CD14-positive monocyte (primary cell): ENCODE results near the gene ABCG4. TPM values are rescaled to one million over a fixed set of nuclear protein-coding genes. Genes with fewer than 3 reads are reported as not detected.

Source experiments
- DNase-seq, 3 donors: peaks; one replicate each; pipeline ENCODE4 v3.0.0-alpha.2; 2011 to 2022
- H2AFZ ChIP-seq: 2 replicates; pipeline ENCODE4 v1.6.0; 2012; ENCODE audit warnings: mild to moderate bottlenecking, low read depth, low read length, inconsistent platforms; ENCODE audit not compliant: insufficient read depth, poor library complexity, severe bottlenecking
- H3K27ac ChIP-seq, 2 donors: 1 replicate in 1 of 2; 2 replicates in 1 of 2; pipeline ENCODE4 v1.5.1; 2012 to 2013; ENCODE audit warnings: low read length in 2 of 2, control low read depth in 1 of 2, inconsistent platforms in 1 of 2, low read depth in 1 of 2, mild to moderate bottlenecking in 1 of 2
- H3K27me3 ChIP-seq, 2 donors: one replicate each; pipeline versions ENCODE4 v1.6.0 to v1.6.1; 2011 to 2013; ENCODE audit warnings: low read length in 2 of 2; ENCODE audit not compliant: control insufficient read depth in 2 of 2, insufficient read depth in 2 of 2
- H3K36me3 ChIP-seq, 2 donors: replicated peaks in 1 of 2; 1 replicate in 1 of 2; 2 replicates in 1 of 2; pipeline versions ENCODE4 v1.5.1 to v1.6.1; 2012 to 2013; ENCODE audit warnings: low read length in 2 of 2, control low read depth in 1 of 2, inconsistent platforms in 1 of 2, mild to moderate bottlenecking in 1 of 2; ENCODE audit not compliant: insufficient read depth in 2 of 2, control insufficient read depth in 1 of 2
- H3K4me1 ChIP-seq, 2 donors: 1 replicate in 1 of 2; 2 replicates in 1 of 2; pipeline versions ENCODE4 v1.5.1 to v1.6.1; 2012 to 2013; ENCODE audit warnings: low read length in 2 of 2, control low read depth in 1 of 2, inconsistent platforms in 1 of 2, mild to moderate bottlenecking in 1 of 2, moderate library complexity in 1 of 2; ENCODE audit not compliant: insufficient read depth in 2 of 2, control insufficient read depth in 1 of 2
- H3K4me2 ChIP-seq: replicated peaks from 2 replicates; pipeline ENCODE3; 2012; ENCODE audit warnings: low read length, moderate library complexity, mild to moderate bottlenecking; ENCODE audit not compliant: poor library complexity, severe bottlenecking; ENCODE audit errors: extremely low read depth
- H3K4me3 ChIP-seq, 3 experiments: fragments of 200-600 bp in 1 of 3; sonication (generic) in 1 of 3; replicated peaks in 1 of 3; 1 replicate in 2 of 3; 2 replicates in 1 of 3; pipeline ENCODE4 v1.5.1; 2011 to 2013; ENCODE audit warnings: low read length in 3 of 3, mild to moderate bottlenecking in 3 of 3, control low read depth in 2 of 3, low read depth in 2 of 3, inconsistent platforms in 1 of 3, moderate library complexity in 1 of 3
- H3K79me2 ChIP-seq: 2 replicates; pipeline ENCODE4 v1.6.0; 2012; ENCODE audit warnings: mild to moderate bottlenecking, control low read depth, inconsistent platforms, low read length, moderate library complexity; ENCODE audit not compliant: insufficient read depth
- H3K9ac ChIP-seq: 2 replicates; pipeline ENCODE4 v1.6.0; 2017; ENCODE audit warnings: low read length, mild to moderate bottlenecking; ENCODE audit not compliant: insufficient read depth, poor library complexity, severe bottlenecking
- H3K9me3 ChIP-seq, 2 donors: replicated peaks in 1 of 2; 1 replicate in 1 of 2; 2 replicates in 1 of 2; pipeline versions ENCODE4 v1.5.1 to v1.6.1; 2012 to 2013; ENCODE audit warnings: low read length in 2 of 2, control low read depth in 1 of 2; ENCODE audit not compliant: control insufficient read depth in 1 of 2, insufficient read depth in 1 of 2
- H4K20me1 ChIP-seq: 2 replicates; pipeline ENCODE4 v1.6.0; 2012; ENCODE audit warnings: mild to moderate bottlenecking, low read length, control low read depth, moderate library complexity; ENCODE audit not compliant: insufficient read depth
- H3K27ac Mint-ChIP-seq, 7 donors: one replicate each; pipeline ENCODE4 v1.8.0; 2020; ENCODE audit warnings: mild to moderate bottlenecking in 7 of 7, mixed read lengths in 7 of 7, moderate library complexity in 6 of 7, inconsistent platforms in 2 of 7
- H3K27me3 Mint-ChIP-seq, 3 donors: one replicate each; pipeline ENCODE4 v1.8.0; 2021 to 2022; ENCODE audit warnings: low read depth in 3 of 3, mild to moderate bottlenecking in 3 of 3, mixed read lengths in 3 of 3, moderate library complexity in 3 of 3, inconsistent platforms in 1 of 3
- H3K36me3 Mint-ChIP-seq, 2 donors: one replicate each; pipeline ENCODE4 v1.8.0; 2020; ENCODE audit warnings: mixed read lengths in 2 of 2, inconsistent platforms in 1 of 2, mild to moderate bottlenecking in 1 of 2
- H3K4me1 Mint-ChIP-seq: one replicate; pipeline ENCODE4 v1.8.0; 2020; ENCODE audit warnings: mild to moderate bottlenecking, mixed read lengths
- H3K4me3 Mint-ChIP-seq, 2 donors: one replicate each; pipeline ENCODE4 v1.8.0; 2020; ENCODE audit warnings: mild to moderate bottlenecking in 2 of 2, mixed read lengths in 2 of 2, moderate library complexity in 1 of 2
- H3K9me3 Mint-ChIP-seq, 7 donors: one replicate each; pipeline ENCODE4 v1.8.0; 2020 to 2022; ENCODE audit warnings: mixed read lengths in 7 of 7, mild to moderate bottlenecking in 6 of 7, moderate library complexity in 6 of 7, inconsistent platforms in 2 of 7
- WGBS: methylation state at CpG from one replicate; pipeline ENCODE4 v1.1.5; 2013; ENCODE audit warnings: missing lambda C conversion rate; ENCODE audit not compliant: insufficient coverage; 5-methylcytosine and 5-hydroxymethylcytosine counted together
- intact Hi-C, 2 donors: fragments of 100-400 bp; cut with micrococcal nuclease; formaldehyde crosslinking; loops; one replicate each; pipeline versions ENCODE4 v1.15.0 to v1.15.1; 2023
- polyA plus RNA-seq, 3 donors: library from polyadenylated mRNA; depleted of rRNA in 1 of 3; unstranded in 2 of 3; stranded (reverse) in 1 of 3; fragments of 300-500 nt in 2 of 3; fragments of >200 nt in 1 of 3; fragmentation: Illumina TruSeq in 2 of 3; gene quantifications; 1 replicate in 2 of 3; 2 replicates in 1 of 3; pipeline ENCODE4 v1.2.3, GENCODE V29; 2012 to 2021
- TF ChIP-seq, protein P1 (sequence below): fragments of 200-600 bp; IDR thresholded peaks from one replicate; pipeline ENCODE4 v1.8.0; 2022; ENCODE audit warnings: antibody characterized with exemption, mild to moderate bottlenecking

Gene ABCG4
- polyA plus RNA-seq, 3 donors = 0.04 TPM; not detected in 2

DNA sequence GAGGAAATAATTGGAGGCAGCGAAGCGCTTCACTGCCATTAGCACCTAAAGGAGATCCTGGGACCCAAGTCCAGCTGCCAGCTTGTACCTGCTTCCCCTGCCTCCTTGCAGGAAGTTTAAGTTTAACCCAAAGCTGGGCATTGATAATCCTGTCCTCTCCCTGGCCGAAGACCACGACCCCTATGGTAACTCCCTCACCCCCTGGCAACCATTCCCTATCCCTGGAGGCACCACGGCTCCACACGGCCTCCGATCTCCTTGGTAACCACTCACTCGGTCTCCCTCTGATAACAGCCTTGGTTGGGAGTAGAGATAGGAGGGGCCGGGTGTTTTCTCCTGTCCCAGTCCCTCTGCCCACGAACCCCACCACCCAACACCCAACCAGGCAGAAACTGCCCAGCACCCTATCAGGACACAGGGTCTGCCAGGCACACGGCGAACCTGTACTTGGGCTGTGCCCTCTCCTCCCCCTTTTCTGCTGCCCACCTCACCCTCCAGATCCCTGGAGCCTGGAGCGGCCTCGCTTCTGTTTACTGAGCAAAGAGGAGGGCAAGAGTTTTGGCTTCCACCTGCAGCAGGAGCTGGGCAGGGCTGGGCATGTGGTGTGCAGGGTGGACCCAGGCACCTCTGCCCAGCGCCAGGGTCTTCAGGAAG lies 37.3 kb downstream of the ABCG4 start:
- Histone ChIP-seq H3K36me3 (peaks cover 12 to 20% of the 10 kb centered on the region in 2 donors), H3K4me2 (no peak overlapping the region), H3K79me2 (no peaks in the 10 kb centered on the region), H3K9ac (no peak overlapping the region), H3K27me3 (no peaks in the 10 kb centered on the region), H3K9me3 (no peaks in the 10 kb centered on the region), H3K27ac (no peak overlapping the region), H4K20me1 (no peaks in the 10 kb centered on the region), H3K4me3 (no peak overlapping the region), H2AFZ (no peak overlapping the region), H3K4me1 (peaks cover 14 to 15% of the 10 kb centered on the region in 2 donors)
- 69% methylated on average over 5 of the region's 15 CpGs for WGBS
- no peak for DNase-seq
- Mint-ChIP-seq H3K9me3 (peaks cover 0 to 2% (median 0%) of the 10 kb centered on the region in 7 donors), H3K27me3 (peaks cover 4 to 7% (median 6%) of the 10 kb centered on the region in 3 donors), H3K4me1 (peaks cover 24% of the 10 kb centered on the region), H3K4me3 (no peak overlapping the region), H3K27ac (no peak overlapping the region), H3K36me3 (peaks cover 14 to 22% of the 10 kb centered on the region in 2 donors)
- TF ChIP-seq, protein P1, sequence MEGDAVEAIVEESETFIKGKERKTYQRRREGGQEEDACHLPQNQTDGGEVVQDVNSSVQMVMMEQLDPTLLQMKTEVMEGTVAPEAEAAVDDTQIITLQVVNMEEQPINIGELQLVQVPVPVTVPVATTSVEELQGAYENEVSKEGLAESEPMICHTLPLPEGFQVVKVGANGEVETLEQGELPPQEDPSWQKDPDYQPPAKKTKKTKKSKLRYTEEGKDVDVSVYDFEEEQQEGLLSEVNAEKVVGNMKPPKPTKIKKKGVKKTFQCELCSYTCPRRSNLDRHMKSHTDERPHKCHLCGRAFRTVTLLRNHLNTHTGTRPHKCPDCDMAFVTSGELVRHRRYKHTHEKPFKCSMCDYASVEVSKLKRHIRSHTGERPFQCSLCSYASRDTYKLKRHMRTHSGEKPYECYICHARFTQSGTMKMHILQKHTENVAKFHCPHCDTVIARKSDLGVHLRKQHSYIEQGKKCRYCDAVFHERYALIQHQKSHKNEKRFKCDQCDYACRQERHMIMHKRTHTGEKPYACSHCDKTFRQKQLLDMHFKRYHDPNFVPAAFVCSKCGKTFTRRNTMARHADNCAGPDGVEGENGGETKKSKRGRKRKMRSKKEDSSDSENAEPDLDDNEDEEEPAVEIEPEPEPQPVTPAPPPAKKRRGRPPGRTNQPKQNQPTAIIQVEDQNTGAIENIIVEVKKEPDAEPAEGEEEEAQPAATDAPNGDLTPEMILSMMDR = no peak
- intact Hi-C loops = no loop called here

DNA sequence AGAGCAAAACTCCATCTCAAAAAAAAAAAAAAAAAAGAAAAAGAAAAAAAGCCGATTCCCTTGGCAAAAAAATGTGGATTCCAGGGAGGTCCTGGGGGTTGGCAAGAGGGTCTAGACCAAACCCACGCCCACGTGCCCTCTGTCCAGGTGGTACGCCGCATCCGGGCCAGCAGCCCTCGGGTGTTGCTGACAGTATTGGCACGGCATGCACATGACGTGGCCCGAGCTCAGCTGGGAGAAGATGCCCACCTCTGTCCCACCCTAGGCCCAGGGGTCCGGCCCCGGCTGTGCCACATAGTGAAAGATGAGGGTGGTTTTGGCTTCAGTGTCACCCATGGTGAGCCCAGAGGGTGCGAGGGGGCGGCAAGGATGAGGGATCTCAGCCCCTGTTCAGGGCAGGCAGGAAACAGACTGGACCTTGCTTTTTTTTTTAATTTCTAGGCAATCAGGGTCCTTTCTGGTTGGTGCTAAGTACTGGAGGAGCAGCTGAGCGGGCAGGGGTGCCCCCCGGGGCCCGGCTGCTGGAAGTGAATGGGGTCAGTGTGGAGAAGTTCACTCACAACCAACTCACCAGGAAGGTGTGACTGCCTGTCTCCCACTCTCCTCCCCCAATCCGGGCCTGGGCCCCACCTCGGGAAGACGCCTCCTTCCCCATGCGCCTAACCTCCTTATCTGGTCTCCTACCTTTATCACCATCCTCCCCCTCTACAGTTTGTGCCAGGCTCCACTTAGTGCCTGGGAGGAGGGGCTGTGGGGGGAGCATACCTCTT lies 38.5 kb downstream of the ABCG4 start:
- H3K4me3 Mint-ChIP-seq = no peak overlapping the region
- no peaks in the 10 kb centered on the region for H4K20me1 ChIP-seq
- DNase-seq = no peak
- H3K9ac ChIP-seq = no peak overlapping the region
- peaks cover 12 to 19% of the 10 kb centered on the region in 2 donors for H3K36me3 Mint-ChIP-seq
- H3K27ac Mint-ChIP-seq = no peak overlapping the region
- no peak overlapping the region for H3K4me3 ChIP-seq
- peaks cover 5 to 7% (median 6%) of the 10 kb centered on the region in 3 donors for H3K27me3 Mint-ChIP-seq
- WGBS = 96% methylated on average over 8 of the region's 21 CpGs
- no peak overlapping the region for H3K4me2 ChIP-seq
- TF ChIP-seq, protein P1 = no peak
- H2AFZ ChIP-seq = no peak overlapping the region
- no peaks in the 10 kb centered on the region for H3K27me3 ChIP-seq
- peaks cover 12 to 15% of the 10 kb centered on the region in 2 donors for H3K36me3 ChIP-seq
- H3K4me1 ChIP-seq = peaks cover 12 to 15% of the 10 kb centered on the region in 2 donors
- H3K9me3 ChIP-seq = no peaks in the 10 kb centered on the region
- H3K9me3 Mint-ChIP-seq = peaks cover 0 to 3% (median 2%) of the 10 kb centered on the region in 7 donors
- no peaks in the 10 kb centered on the region for H3K79me2 ChIP-seq
- H3K27ac ChIP-seq = no peak overlapping the region
- intact Hi-C loops = no loop called here
- peaks cover 25% of the 10 kb centered on the region for H3K4me1 Mint-ChIP-seq
